ENCODE data around the gene DENND2C. TPM values are rescaled to one million over a fixed set of nuclear protein-coding genes. Genes with fewer than 3 reads are reported as not detected.

The DENND2C gene
- total RNA-seq, 2 donors from 2014 or later: 2.0 to 6.0 TPM

DNA sequence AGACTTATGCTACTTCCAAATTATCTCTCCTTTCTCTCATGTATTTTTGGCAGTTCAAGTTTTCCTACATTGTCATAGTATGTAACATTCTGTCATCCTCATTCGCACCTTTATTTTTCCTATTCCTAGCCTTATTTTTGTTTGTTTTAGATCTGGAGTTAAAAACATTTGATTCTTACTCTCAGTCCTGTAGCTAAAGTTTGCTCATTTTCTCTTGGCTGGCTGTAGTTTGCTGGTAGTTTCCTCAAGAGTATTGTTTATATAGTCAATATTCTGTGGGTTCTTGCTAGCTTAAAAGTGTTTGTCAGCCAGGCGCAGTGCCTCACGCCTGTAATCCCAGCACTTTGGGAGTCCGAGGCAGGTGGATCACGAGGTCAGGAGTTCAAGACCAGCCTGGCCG is 129.0 kb downstream of the DENND2C start:
- ATAC-seq (ENCODE audit: insufficient number of reproducible peaks, low FRiP score, low read depth) (no peak), DNase-seq (ENCODE audit: low spot score) (no peak)
- Histone ChIP-seq H3K27ac (no peak overlapping the region), H3K36me3 (no peaks in the 10 kb centered on the region), H3K27me3 (replicated peaks; ENCODE audit: insufficient read depth) (no peaks in the 10 kb centered on the region), H3K9me3 (no peaks in the 10 kb centered on the region), H3K4me1 (ENCODE audit: control insufficient read depth in 1 of 2, low read depth in 2 of 2) (no peaks in the 10 kb centered on the region), H3K4me3 (no peak overlapping the region)
- TF ChIP-seq, protein P1, sequence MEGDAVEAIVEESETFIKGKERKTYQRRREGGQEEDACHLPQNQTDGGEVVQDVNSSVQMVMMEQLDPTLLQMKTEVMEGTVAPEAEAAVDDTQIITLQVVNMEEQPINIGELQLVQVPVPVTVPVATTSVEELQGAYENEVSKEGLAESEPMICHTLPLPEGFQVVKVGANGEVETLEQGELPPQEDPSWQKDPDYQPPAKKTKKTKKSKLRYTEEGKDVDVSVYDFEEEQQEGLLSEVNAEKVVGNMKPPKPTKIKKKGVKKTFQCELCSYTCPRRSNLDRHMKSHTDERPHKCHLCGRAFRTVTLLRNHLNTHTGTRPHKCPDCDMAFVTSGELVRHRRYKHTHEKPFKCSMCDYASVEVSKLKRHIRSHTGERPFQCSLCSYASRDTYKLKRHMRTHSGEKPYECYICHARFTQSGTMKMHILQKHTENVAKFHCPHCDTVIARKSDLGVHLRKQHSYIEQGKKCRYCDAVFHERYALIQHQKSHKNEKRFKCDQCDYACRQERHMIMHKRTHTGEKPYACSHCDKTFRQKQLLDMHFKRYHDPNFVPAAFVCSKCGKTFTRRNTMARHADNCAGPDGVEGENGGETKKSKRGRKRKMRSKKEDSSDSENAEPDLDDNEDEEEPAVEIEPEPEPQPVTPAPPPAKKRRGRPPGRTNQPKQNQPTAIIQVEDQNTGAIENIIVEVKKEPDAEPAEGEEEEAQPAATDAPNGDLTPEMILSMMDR (IDR thresholded peaks at IDR 0.05): no peak

DNA sequence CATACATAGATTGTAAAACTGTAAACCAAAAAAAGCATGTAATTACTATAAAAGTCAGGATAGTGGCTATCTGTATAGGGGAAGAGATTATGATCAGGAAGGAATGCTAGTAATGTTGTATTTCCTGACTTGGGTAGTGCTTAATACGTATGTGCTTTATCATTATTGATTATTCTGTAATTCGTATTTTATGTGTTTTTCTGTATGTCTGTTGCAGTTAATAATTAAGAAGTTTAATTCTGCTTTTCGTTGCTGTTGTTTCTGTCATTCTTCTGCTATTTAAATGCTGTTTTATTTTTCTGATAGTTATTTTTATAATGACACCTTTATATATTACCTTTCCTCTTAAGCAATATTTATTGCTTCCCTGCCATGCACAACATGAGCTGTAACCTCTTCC is 129.6 kb downstream of the DENND2C start:
- DNase-seq (ENCODE audit: low spot score) (no peak), ATAC-seq (ENCODE audit: insufficient number of reproducible peaks, low FRiP score, low read depth) (no peak)
- Histone ChIP-seq H3K4me3 (no peak overlapping the region), H3K27me3 (replicated peaks; ENCODE audit: insufficient read depth) (no peaks in the 10 kb centered on the region), H3K9me3 (no peaks in the 10 kb centered on the region), H3K4me1 (ENCODE audit: control insufficient read depth in 1 of 2, low read depth in 2 of 2) (no peaks in the 10 kb centered on the region), H3K27ac (no peak overlapping the region), H3K36me3 (no peaks in the 10 kb centered on the region)
- TF ChIP-seq, protein P1 (IDR thresholded peaks at IDR 0.05): no peak

DNA sequence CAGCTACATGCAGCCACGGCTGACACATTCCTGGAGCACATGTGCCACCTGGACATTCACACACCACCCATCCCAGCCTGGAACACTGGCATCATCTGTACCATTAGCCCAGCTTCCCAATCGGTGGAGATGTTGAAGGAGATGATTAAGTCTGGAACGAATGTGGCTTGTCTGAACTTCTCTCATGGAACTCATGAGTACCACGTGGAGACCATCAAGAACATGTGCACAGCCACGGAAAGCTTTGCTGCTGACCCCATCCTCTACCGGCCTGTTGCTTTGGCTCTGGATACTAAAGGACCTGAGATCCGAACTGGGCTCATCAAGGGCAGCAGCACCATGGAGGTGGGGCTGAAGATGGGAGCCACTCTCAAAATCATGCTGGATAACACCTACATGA is 133.8 kb downstream of the DENND2C start:
- Histone ChIP-seq H3K9me3 (no peaks in the 10 kb centered on the region), H3K27me3 (replicated peaks; ENCODE audit: insufficient read depth) (no peaks in the 10 kb centered on the region), H3K36me3 (no peaks in the 10 kb centered on the region), H3K4me1 (ENCODE audit: control insufficient read depth in 1 of 2, low read depth in 2 of 2) (no peaks in the 10 kb centered on the region), H3K4me3 (no peak overlapping the region), H3K27ac (no peak overlapping the region)
- DNase-seq (ENCODE audit: low spot score): no peak
- TF ChIP-seq, protein P1 (IDR thresholded peaks at IDR 0.05): no peak
- no peak for ATAC-seq (ENCODE audit: insufficient number of reproducible peaks, low FRiP score, low read depth)

DNA sequence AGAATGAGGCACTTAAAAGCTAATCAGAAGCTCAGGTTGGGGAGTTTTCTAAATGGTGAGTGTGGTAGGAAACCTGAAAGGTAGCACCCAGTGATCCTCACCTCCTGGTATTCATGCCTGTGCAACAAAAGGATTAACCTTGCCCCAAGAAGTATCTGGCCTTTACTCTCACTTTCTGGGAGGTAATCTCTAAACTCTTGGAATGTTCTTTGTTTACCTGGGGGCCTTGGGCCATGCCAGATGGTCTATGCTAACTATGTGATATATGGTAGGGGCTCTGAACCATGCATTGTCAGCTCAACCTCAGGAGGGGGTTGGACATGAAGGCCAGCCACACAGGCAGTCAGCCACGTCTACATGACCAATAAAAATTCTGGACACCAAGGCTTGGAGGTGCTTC is 134.4 kb downstream of the DENND2C start:
- TF ChIP-seq, protein P1 (IDR thresholded peaks at IDR 0.05): no peak
- no peaks in the 10 kb centered on the region for H3K4me1 ChIP-seq (ENCODE audit: control insufficient read depth in 1 of 2, low read depth in 2 of 2)
- H3K27ac ChIP-seq: no peak overlapping the region
- no peaks in the 10 kb centered on the region for H3K36me3 ChIP-seq
- H3K9me3 ChIP-seq: no peaks in the 10 kb centered on the region
- ATAC-seq (ENCODE audit: insufficient number of reproducible peaks, low FRiP score, low read depth): no peak
- DNase-seq (ENCODE audit: low spot score): no peak
- no peak overlapping the region for H3K4me3 ChIP-seq
- no peaks in the 10 kb centered on the region for H3K27me3 ChIP-seq (replicated peaks; ENCODE audit: insufficient read depth)

Other genes starting within 250 kb of the DENND2C start
- gene TRIM33, start 158.8 kb downstream of the DENND2C start, total RNA-seq: 10 to 100 TPM; 29.4 to 61.2 TPM
- gene BCAS2, start 88.4 kb downstream of the DENND2C start, total RNA-seq: 10 to 100 TPM; 19.0 to 31.0 TPM
- under 1 TPM in 1 of 2 donors, not detected in 1; 0.41 TPM for gene AMPD1, start 25.5 kb upstream of the DENND2C start, total RNA-seq
- gene NRAS, start 46.7 kb upstream of the DENND2C start, total RNA-seq: 10 to 100 TPM; 11.4 to 24.8 TPM
- gene CSDE1, start 87.9 kb upstream of the DENND2C start, total RNA-seq: 1,000 to 10,000 TPM in 1 of 2 donors, 100 to 1,000 TPM in 1; 560 to 1,490 TPM
- gene SIKE1, start 110.6 kb upstream of the DENND2C start, total RNA-seq: 10 to 100 TPM; 26.0 to 43.2 TPM
- not detected for gene SYCP1, start 184.8 kb upstream of the DENND2C start, total RNA-seq

Data from thoracic aorta (tissue), 2 donors.